Measurements from ENCODE around the gene EPB41L2.

- no peak for TF ChIP-seq POLR2A (IDR thresholded peaks at IDR 0.05)
- no peak for TF ChIP-seq EP300 (IDR thresholded peaks at IDR 0.05)
- no peak for TF ChIP-seq CTCF (IDR thresholded peaks at IDR 0.05)
Measured at GRCh38 chr6:131048933-131049515, 14.0 kb downstream of the EPB41L2 start.

All from upper lobe of left lung (tissue), 4 donors.